HepG2 (cell line): ENCODE data around the gene PMS1. TPM values are rescaled to one million over a fixed set of nuclear protein-coding genes. Genes with fewer than 3 reads are reported as not detected.
A peak's percentile ranks its signal among the peaks of the same experiment; 100 is the strongest.

Experiments used
- E2F5 ChIP-seq: sonication (generic); formaldehyde crosslinking; conservative IDR thresholded peaks from 2 replicates; pipeline ENCODE4 v1.4.0; 2020; ENCODE audit warnings: missing genetic modification reagents
- HNRNPL ChIP-seq: fragments of 200-400 bp; formaldehyde crosslinking; IDR thresholded peaks from 2 replicates; pipeline ENCODE4 v1.6.1; 2017; ENCODE audit warnings: mild to moderate bottlenecking, low read depth, low read length
- HOXA5 ChIP-seq: sonication (generic); formaldehyde crosslinking; IDR thresholded peaks from 2 replicates; pipeline ENCODE4 v1.4.0; 2020; ENCODE audit warnings: missing genetic modification reagents
- KMT2B ChIP-seq: IDR thresholded peaks from 2 replicates; pipeline ENCODE4 v1.6.1; 2016; ENCODE audit warnings: missing genetic modification reagents, missing compliant biosample characterization
- MYC ChIP-seq: sonication (generic); formaldehyde crosslinking; IDR thresholded peaks from 2 replicates; pipeline ENCODE4 v1.9.0; 2021; ENCODE audit warnings: missing genetic modification reagents, borderline replicate concordance
- MZF1 ChIP-seq: sonication (generic); formaldehyde crosslinking; IDR thresholded peaks from 2 replicates; pipeline ENCODE4 v1.8.1; 2023; ENCODE audit warnings: mild to moderate bottlenecking, missing genetic modification reagents, borderline replicate concordance
- NAIF1 ChIP-seq: sonication (generic); formaldehyde crosslinking; IDR thresholded peaks from 2 replicates; pipeline ENCODE4 v1.5.0; 2020; ENCODE audit warnings: mild to moderate bottlenecking, missing genetic modification reagents, borderline replicate concordance
- NFKBIZ ChIP-seq: IDR thresholded peaks from 2 replicates; pipeline ENCODE4 v1.6.1; 2018; ENCODE audit warnings: missing genetic modification reagents, missing compliant biosample characterization
- NR2F2 ChIP-seq: IDR thresholded peaks from 2 replicates; pipeline ENCODE4 v1.6.1; 2012; ENCODE audit warnings: low read depth, inconsistent platforms, borderline replicate concordance
- PRMT3 ChIP-seq: sonication (generic); formaldehyde crosslinking; IDR thresholded peaks from 2 replicates; pipeline ENCODE4 v1.8.1; 2022; ENCODE audit warnings: low read depth, mild to moderate bottlenecking, moderate library complexity, missing genetic modification reagents, borderline replicate concordance
- RBAK ChIP-seq: sonication (generic); formaldehyde crosslinking; IDR thresholded peaks from 2 replicates; pipeline ENCODE4 v1.5.1; 2020; ENCODE audit warnings: mild to moderate bottlenecking, missing genetic modification reagents
- TARDBP ChIP-seq: sonication (generic); formaldehyde crosslinking; IDR thresholded peaks from 2 replicates; pipeline ENCODE4 v1.8.0; 2022; ENCODE audit warnings: mild to moderate bottlenecking, missing genetic modification reagents
- TEAD2 ChIP-seq: sonication (generic); formaldehyde crosslinking; IDR thresholded peaks from 2 replicates; pipeline ENCODE4 v1.9.0; 2021; ENCODE audit warnings: missing genetic modification reagents
- TMF1 ChIP-seq: sonication (generic); formaldehyde crosslinking; IDR thresholded peaks from 2 replicates; pipeline ENCODE4 v1.8.1; 2022; ENCODE audit warnings: low read depth, missing genetic modification reagents
- ZBTB44 ChIP-seq: sonication (generic); formaldehyde crosslinking; IDR thresholded peaks from 2 replicates; pipeline ENCODE4 v1.4.0; 2020; ENCODE audit warnings: missing genetic modification reagents
- ZNF350 ChIP-seq: sonication (generic); formaldehyde crosslinking; IDR thresholded peaks from 2 replicates; pipeline ENCODE4 v1.4.0; 2020; ENCODE audit warnings: mild to moderate bottlenecking, low read depth, missing genetic modification reagents, borderline replicate concordance
- ZNF468 ChIP-seq: sonication (generic); formaldehyde crosslinking; IDR thresholded peaks from 2 replicates; pipeline ENCODE4 v1.8.0; 2022; ENCODE audit warnings: mild to moderate bottlenecking, moderate library complexity, missing genetic modification reagents
- ZNF577 ChIP-seq: sonication (generic); formaldehyde crosslinking; IDR thresholded peaks from 2 replicates; pipeline ENCODE4 v1.4.0; 2020; ENCODE audit warnings: mild to moderate bottlenecking, low read depth, missing genetic modification reagents, borderline replicate concordance
- ZNF614 ChIP-seq: IDR thresholded peaks from 2 replicates; pipeline ENCODE4 v1.6.1; 2018; ENCODE audit warnings: missing biosample characterization, missing genetic modification reagents, inconsistent platforms, borderline replicate concordance
- ZNF7 ChIP-seq: IDR thresholded peaks from 2 replicates; pipeline ENCODE4 v1.6.1; 2016; ENCODE audit warnings: missing biosample characterization, missing genetic modification reagents
- ZNF775 ChIP-seq: sonication (generic); formaldehyde crosslinking; IDR thresholded peaks from 2 replicates; pipeline ENCODE4 v1.4.0; 2020; ENCODE audit warnings: missing genetic modification reagents, mild to moderate bottlenecking, moderate library complexity, borderline replicate concordance
- polyA plus RNA-seq, 8 experiments: library from polyadenylated mRNA; depleted of rRNA in 3 of 8; stranded (reverse) in 7 of 8; unstranded in 1 of 8; fragments of >200 nt; fragmentation: Illumina TruSeq in 4 of 8; extraction: Trizol in 4 of 8; gene quantifications; 2 replicates each; pipeline versions ENCODE4 v1.2.1 to v1.2.3, GENCODE V29; 2011 to 2016; ENCODE audit warnings: low read depth in 4 of 8, missing spikeins in 1 of 8, mixed read lengths in 1 of 8; ENCODE audit not compliant: insufficient read depth in 1 of 8
- total RNA-seq, 5 experiments: library from RNA; depleted of rRNA; stranded (reverse); fragments of >200 nt; fragmentation: Illumina TruSeq; extraction: Trizol; gene quantifications; 2 replicates each; pipeline ENCODE4 v1.2.3, GENCODE V29; 2016; ENCODE audit warnings: low read depth in 1 of 5
- TF ChIP-seq, protein P1 (sequence below): sonication (generic); formaldehyde crosslinking; IDR thresholded peaks from 2 replicates; pipeline ENCODE4 v1.8.0; 2022; ENCODE audit warnings: mild to moderate bottlenecking, missing genetic modification reagents; ENCODE audit not compliant: insufficient replicate concordance
- TF ChIP-seq, protein P2 (sequence below): IDR thresholded peaks from 2 replicates; pipeline ENCODE4 v1.6.1; 2016; ENCODE audit warnings: low read depth

PMS1 gene
- total and polyA plus RNA-seq, 2 of the 13 experiments (the other 11 are each of a cell fraction or from before 2014, with no cell fraction given), result 14.6 to 39.9 TPM

GRCh38 chr2:189783927-189784867, at the start of gene PMS1, which contains the start of gene ORMDL1 (continued):
- TF ChIP-seq, protein P1, sequence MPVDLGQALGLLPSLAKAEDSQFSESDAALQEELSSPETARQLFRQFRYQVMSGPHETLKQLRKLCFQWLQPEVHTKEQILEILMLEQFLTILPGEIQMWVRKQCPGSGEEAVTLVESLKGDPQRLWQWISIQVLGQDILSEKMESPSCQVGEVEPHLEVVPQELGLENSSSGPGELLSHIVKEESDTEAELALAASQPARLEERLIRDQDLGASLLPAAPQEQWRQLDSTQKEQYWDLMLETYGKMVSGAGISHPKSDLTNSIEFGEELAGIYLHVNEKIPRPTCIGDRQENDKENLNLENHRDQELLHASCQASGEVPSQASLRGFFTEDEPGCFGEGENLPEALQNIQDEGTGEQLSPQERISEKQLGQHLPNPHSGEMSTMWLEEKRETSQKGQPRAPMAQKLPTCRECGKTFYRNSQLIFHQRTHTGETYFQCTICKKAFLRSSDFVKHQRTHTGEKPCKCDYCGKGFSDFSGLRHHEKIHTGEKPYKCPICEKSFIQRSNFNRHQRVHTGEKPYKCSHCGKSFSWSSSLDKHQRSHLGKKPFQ (CRISPR knock-in tag), result peak; percentile 87
- TF ChIP-seq E2F5 (CRISPR knock-in tag), result peak; percentile 84
- no peak for TF ChIP-seq ZNF7 (CRISPR knock-in tag)
- peak; percentile 93 for TF ChIP-seq TARDBP (CRISPR knock-in tag)
- peak; percentile 100 for TF ChIP-seq NAIF1 (CRISPR knock-in tag)
- TF ChIP-seq MZF1 (CRISPR knock-in tag), result no peak; the same call in 1 of the 2 replicates
- TF ChIP-seq TEAD2 (CRISPR knock-in tag), result peak; percentile 60; the same call in 1 of the 2 replicates
- no peak for TF ChIP-seq RBAK (CRISPR knock-in tag)
- no peak; the same call in none of the 2 replicates for TF ChIP-seq ZNF614 (CRISPR knock-in tag)
- TF ChIP-seq TMF1 (CRISPR knock-in tag), result peak; percentile 98
- peak; percentile 96 for TF ChIP-seq HOXA5
- TF ChIP-seq ZNF775 (CRISPR knock-in tag), result 0 out of 2 replicates have a peak, but pooled peaks have one; percentile 22
- TF ChIP-seq ZNF577 (CRISPR knock-in tag), result peak; percentile 59; the same call in 1 of the 2 replicates
- TF ChIP-seq MYC (CRISPR knock-in tag), result peak; percentile 99
- no peak for TF ChIP-seq ZNF468 (CRISPR knock-in tag)
- TF ChIP-seq, protein P2, sequence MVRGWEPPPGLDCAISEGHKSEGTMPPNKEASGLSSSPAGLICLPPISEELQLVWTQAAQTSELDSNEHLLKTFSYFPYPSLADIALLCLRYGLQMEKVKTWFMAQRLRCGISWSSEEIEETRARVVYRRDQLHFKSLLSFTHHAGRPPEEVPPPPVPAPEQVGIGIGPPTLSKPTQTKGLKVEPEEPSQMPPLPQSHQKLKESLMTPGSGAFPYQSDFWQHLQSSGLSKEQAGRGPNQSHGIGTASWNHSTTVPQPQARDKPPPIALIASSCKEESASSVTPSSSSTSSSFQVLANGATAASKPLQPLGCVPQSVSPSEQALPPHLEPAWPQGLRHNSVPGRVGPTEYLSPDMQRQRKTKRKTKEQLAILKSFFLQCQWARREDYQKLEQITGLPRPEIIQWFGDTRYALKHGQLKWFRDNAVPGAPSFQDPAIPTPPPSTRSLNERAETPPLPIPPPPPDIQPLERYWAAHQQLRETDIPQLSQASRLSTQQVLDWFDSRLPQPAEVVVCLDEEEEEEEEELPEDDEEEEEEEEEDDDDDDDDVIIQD (CRISPR knock-in tag), result no peak; the same call in 1 of the 2 replicates
- TF ChIP-seq NFKBIZ (CRISPR knock-in tag), result 0 out of 2 replicates have a peak, but pooled peaks have one; percentile 56
- TF ChIP-seq NR2F2, result no peak
- TF ChIP-seq HNRNPL, result peak; percentile 80; the same call in 1 of the 2 replicates
- TF ChIP-seq PRMT3, result peak; percentile 92; the same call in 1 of the 2 replicates
- TF ChIP-seq KMT2B (CRISPR knock-in tag), result peak; percentile 94
- TF ChIP-seq ZBTB44 (CRISPR knock-in tag), result no peak
- TF ChIP-seq ZNF350 (CRISPR knock-in tag), result peak; percentile 96; the same call in 1 of the 2 replicates
